ENCODE measurements around the gene ACTA1. TPM values are rescaled to one million over a fixed set of nuclear protein-coding genes. Genes with fewer than 3 reads are reported as not detected.

The ACTA1 gene
- total RNA-seq, 1 experiment from 2014 or later = not detected

DNA sequence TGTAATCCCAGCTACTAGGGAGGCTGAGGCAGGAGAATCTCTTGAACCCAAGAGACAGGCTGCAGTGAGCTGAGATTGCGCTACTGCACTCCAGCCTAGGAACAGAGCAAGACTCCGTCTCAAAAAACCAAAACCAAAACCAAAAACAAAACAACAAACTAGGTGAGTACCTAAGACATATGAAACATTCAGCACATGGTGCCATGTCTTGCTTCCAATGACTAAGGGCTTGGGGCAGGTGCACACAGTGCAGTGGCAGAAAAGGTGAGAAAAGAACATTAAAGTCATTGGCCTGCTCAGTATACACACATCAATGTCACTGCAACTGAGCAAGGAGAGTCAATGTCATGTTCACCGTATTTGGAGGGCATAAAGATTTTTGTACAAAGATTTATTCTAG is 4.1 kb upstream of the ACTA1 start:
- TF ChIP-seq, protein P1, sequence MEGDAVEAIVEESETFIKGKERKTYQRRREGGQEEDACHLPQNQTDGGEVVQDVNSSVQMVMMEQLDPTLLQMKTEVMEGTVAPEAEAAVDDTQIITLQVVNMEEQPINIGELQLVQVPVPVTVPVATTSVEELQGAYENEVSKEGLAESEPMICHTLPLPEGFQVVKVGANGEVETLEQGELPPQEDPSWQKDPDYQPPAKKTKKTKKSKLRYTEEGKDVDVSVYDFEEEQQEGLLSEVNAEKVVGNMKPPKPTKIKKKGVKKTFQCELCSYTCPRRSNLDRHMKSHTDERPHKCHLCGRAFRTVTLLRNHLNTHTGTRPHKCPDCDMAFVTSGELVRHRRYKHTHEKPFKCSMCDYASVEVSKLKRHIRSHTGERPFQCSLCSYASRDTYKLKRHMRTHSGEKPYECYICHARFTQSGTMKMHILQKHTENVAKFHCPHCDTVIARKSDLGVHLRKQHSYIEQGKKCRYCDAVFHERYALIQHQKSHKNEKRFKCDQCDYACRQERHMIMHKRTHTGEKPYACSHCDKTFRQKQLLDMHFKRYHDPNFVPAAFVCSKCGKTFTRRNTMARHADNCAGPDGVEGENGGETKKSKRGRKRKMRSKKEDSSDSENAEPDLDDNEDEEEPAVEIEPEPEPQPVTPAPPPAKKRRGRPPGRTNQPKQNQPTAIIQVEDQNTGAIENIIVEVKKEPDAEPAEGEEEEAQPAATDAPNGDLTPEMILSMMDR (conservative IDR thresholded peaks at IDR 0.05; ENCODE audit: low read depth, low read length) = no peak
- TF ChIP-seq EZH2 (IDR thresholded peaks at IDR 0.05; ENCODE audit: borderline replicate concordance, low read depth, low read length, poor library complexity, severe bottlenecking) = no peak
- POLR2A ChIA-PET (ENCODE audit: low non-redundant PET) = no interaction called here
- no TSS peak for BruUV-seq (replicated peaks)
- H3K36me3 ChIP-seq (ENCODE audit: insufficient read depth, low read length, poor library complexity, severe bottlenecking) = peaks cover 12% of the 10 kb centered on the region
- CTCF ChIA-PET = no interaction called here
- peaks cover 28% of the 10 kb centered on the region for H3K27me3 ChIP-seq (replicated peaks; ENCODE audit: insufficient read depth, low read depth, low read length, poor library complexity)
- intact Hi-C loops (cut with micrococcal nuclease; ENCODE audit: unreplicated experiment) = no loop called here
- no peak overlapping the region for H3K27ac ChIP-seq (ENCODE audit: low read depth, low read length, poor library complexity, severe bottlenecking)
- no peak overlapping the region for H3K4me3 ChIP-seq (ENCODE audit: low read depth, low read length, poor library complexity, severe bottlenecking)
- H3K9me3 ChIP-seq (ENCODE audit: low read depth, low read length, poor library complexity, severe bottlenecking) = no peaks in the 10 kb centered on the region
- H3K4me1 ChIP-seq (ENCODE audit: insufficient read depth, low read length, poor library complexity, severe bottlenecking) = no peaks in the 10 kb centered on the region
- no peak for DNase-seq (ENCODE audit: low spot score)

DNA sequence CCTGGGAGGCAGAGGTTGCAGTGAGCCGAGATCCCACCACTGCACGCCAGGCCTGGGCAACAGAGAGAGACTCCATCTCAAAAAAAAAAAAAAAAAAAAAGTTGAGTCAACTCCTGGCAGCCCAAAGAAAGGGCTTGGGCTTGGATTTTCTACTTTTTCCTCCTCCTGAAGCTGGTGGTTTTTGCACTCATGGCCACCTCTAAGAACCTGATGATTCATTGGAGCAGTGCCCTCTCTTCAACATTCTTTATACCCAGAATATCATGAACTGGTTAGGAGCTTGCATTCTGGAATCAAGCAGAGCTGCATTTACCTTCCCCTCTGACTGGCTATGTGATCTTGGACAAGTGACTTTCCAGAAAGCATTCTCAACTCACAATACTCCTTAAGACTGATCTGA is 3.5 kb upstream of the ACTA1 start:
- DNase-seq (ENCODE audit: low spot score) = no peak
- peaks cover 10% of the 10 kb centered on the region for H3K36me3 ChIP-seq (ENCODE audit: insufficient read depth, low read length, poor library complexity, severe bottlenecking)
- intact Hi-C loops (cut with micrococcal nuclease; ENCODE audit: unreplicated experiment) = no loop called here
- no peaks in the 10 kb centered on the region for H3K4me1 ChIP-seq (ENCODE audit: insufficient read depth, low read length, poor library complexity, severe bottlenecking)
- ChIA-PET CTCF (no interaction called here), POLR2A (ENCODE audit: low non-redundant PET) (no interaction called here)
- BruUV-seq (replicated peaks) = no TSS peak
- no peak for TF ChIP-seq EZH2 (IDR thresholded peaks at IDR 0.05; ENCODE audit: borderline replicate concordance, low read depth, low read length, poor library complexity, severe bottlenecking)
- TF ChIP-seq, protein P1 (conservative IDR thresholded peaks at IDR 0.05; ENCODE audit: low read depth, low read length) = no peak
- no peak overlapping the region for H3K27ac ChIP-seq (ENCODE audit: low read depth, low read length, poor library complexity, severe bottlenecking)
- H3K9me3 ChIP-seq (ENCODE audit: low read depth, low read length, poor library complexity, severe bottlenecking) = no peaks in the 10 kb centered on the region
- H3K27me3 ChIP-seq (replicated peaks; ENCODE audit: insufficient read depth, low read depth, low read length, poor library complexity) = peaks cover 34% of the 10 kb centered on the region
- H3K4me3 ChIP-seq (ENCODE audit: low read depth, low read length, poor library complexity, severe bottlenecking) = no peak overlapping the region

DNA sequence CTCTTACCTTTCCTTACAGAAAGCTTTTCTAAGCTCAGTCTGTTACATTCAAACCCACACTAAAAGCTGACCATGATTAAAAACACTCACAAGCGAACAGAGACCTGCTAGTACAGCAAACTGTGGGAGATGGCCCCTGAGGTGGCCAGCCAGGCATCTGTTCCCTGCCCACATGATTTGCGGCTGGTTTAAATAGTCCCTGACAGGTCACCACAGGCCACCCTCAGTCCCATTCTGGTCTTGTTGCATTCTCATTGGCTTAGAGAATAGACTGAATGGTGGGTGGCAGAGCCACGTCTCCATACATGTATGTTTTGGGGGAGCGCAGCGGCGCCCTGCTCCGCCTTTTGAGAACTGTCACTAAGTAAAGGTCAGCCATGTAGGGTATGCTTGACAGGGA is 2.3 kb upstream of the ACTA1 start:
- H3K9me3 ChIP-seq (ENCODE audit: low read depth, low read length, poor library complexity, severe bottlenecking) = no peaks in the 10 kb centered on the region
- no peak for DNase-seq (ENCODE audit: low spot score)
- H3K4me1 ChIP-seq (ENCODE audit: insufficient read depth, low read length, poor library complexity, severe bottlenecking) = peaks cover 6% of the 10 kb centered on the region
- TF ChIP-seq, protein P1 (conservative IDR thresholded peaks at IDR 0.05; ENCODE audit: low read depth, low read length) = no peak
- no peak for TF ChIP-seq EZH2 (IDR thresholded peaks at IDR 0.05; ENCODE audit: borderline replicate concordance, low read depth, low read length, poor library complexity, severe bottlenecking)
- no peak overlapping the region for H3K27ac ChIP-seq (ENCODE audit: low read depth, low read length, poor library complexity, severe bottlenecking)
- H3K27me3 ChIP-seq (replicated peaks; ENCODE audit: insufficient read depth, low read depth, low read length, poor library complexity) = peaks cover 45% of the 10 kb centered on the region
- peaks cover 6% of the 10 kb centered on the region for H3K36me3 ChIP-seq (ENCODE audit: insufficient read depth, low read length, poor library complexity, severe bottlenecking)
- intact Hi-C loops (cut with micrococcal nuclease; ENCODE audit: unreplicated experiment) = no loop called here
- no peak overlapping the region for H3K4me3 ChIP-seq (ENCODE audit: low read depth, low read length, poor library complexity, severe bottlenecking)
- CTCF ChIA-PET = no interaction called here
- no TSS peak for BruUV-seq (replicated peaks)
- POLR2A ChIA-PET (ENCODE audit: low non-redundant PET) = no interaction called here

All from A673 (cell line).